K562 (cell line): Measurements from ENCODE around the gene MAP4K4. TPM values are rescaled to one million over a fixed set of nuclear protein-coding genes. Genes with fewer than 3 reads are reported as not detected.

ENCODE experiments used
- ATAC-seq: fragments of 200-7000 bp; cut with Tn5 transposase; 3 replicates; pipeline ENCODE4 v1.9.1; 2020; ENCODE audit warnings: moderate library complexity
- BruUV-seq: library from RNA; stranded (reverse); fragments of 400-500 nt; replicated peaks from 2 replicates; lab custom pipeline; 2021; lab: Mats Ljungman, UMichigan
- CTCF ChIA-PET: fragments of 300-600 bp; formaldehyde crosslinking; extraction: SDS; loops from one replicate; lab custom pipeline; 2021; ENCODE audit warnings: low intra/inter-chr PET ratio; lab: Yijun Ruan, JAX
- POLR2A ChIA-PET: fragments of 300-600, 350-650 bp; sonication (Branson Sonifier 250); formaldehyde crosslinking; extraction: SDS; loops from one replicate; lab custom pipeline; 2021; ENCODE audit warnings: antibody characterized with exemption, inconsistent platforms; lab: Yijun Ruan, JAX
- DNase-seq, 4 experiments: peaks; one replicate each; pipeline versions ENCODE4 v3.0.0 to v3.0.0-alpha.2; 2011 to 2018; ENCODE audit warnings: low spot score in 3 of 4, mixed read lengths in 3 of 4; ENCODE audit errors: extremely low read depth in 1 of 4
- FAIRE-seq: peaks from 2 replicates; lab custom pipeline; 2011; peaks lifted over from hg19 to GRCh38; lab: Jason Lieb, UNC
- H2AFZ ChIP-seq: 2 replicates; pipeline ENCODE4 v1.6.0; 2011; ENCODE audit warnings: low read depth, low read length, control low read depth, inconsistent platforms
- H3K27ac ChIP-seq: fragments of 200-600 bp; 3 replicates; pipeline ENCODE4 v1.8.0; 2011; ENCODE audit warnings: low read depth, mild to moderate bottlenecking, control low read depth, inconsistent platforms, low read length, moderate library complexity, mixed read lengths; ENCODE audit errors: extremely low read depth
- H3K27me3 ChIP-seq, 2 experiments: fragments of 300-600 bp in 1 of 2; 2 replicates in 1 of 2; 3 replicates in 1 of 2; pipeline versions ENCODE4 v1.6.0 to v1.8.0; 2011; ENCODE audit warnings: inconsistent platforms in 2 of 2, low read length in 2 of 2, mild to moderate bottlenecking in 1 of 2, mixed read lengths in 1 of 2, moderate library complexity in 1 of 2; ENCODE audit not compliant: control insufficient read depth in 2 of 2, insufficient read depth in 2 of 2
- H3K36me3 ChIP-seq: fragments of 300-600 bp; 3 replicates; pipeline ENCODE4 v1.8.0; 2011; ENCODE audit warnings: mild to moderate bottlenecking, low read length, inconsistent platforms; ENCODE audit not compliant: control insufficient read depth, insufficient read depth
- H3K4me1 ChIP-seq, 2 experiments: fragments of 200-600 bp in 1 of 2; replicated peaks in 1 of 2; 2 replicates in 1 of 2; 3 replicates in 1 of 2; pipeline versions ENCODE4 v1.5.1 to v1.8.0; 2011; ENCODE audit warnings: inconsistent platforms in 2 of 2, low read length in 2 of 2, mild to moderate bottlenecking in 1 of 2, mixed read lengths in 1 of 2, moderate library complexity in 1 of 2; ENCODE audit not compliant: control insufficient read depth in 2 of 2, insufficient read depth in 2 of 2
- H3K4me2 ChIP-seq: 2 replicates; pipeline ENCODE4 v1.6.1; 2011; ENCODE audit warnings: low read length, control low read depth, inconsistent platforms, mixed read lengths; ENCODE audit not compliant: insufficient read depth
- H3K4me3 ChIP-seq: fragments of 200-600 bp; sonication (generic), shearing (Covaris generic); 2 replicates; pipeline ENCODE4 v1.5.1; 2016; ENCODE audit warnings: control low read depth, inconsistent platforms
- H3K79me2 ChIP-seq: fragments of 200-600 bp; 3 replicates; pipeline ENCODE4 v1.8.0; 2011; ENCODE audit warnings: low read length, inconsistent platforms; ENCODE audit not compliant: control insufficient read depth, insufficient read depth
- H3K9ac ChIP-seq, 2 experiments: 2 replicates each; pipeline versions ENCODE4 v1.6.0 to v1.6.1; 2011; ENCODE audit warnings: low read depth in 2 of 2, low read length in 2 of 2, control low read depth in 1 of 2, inconsistent platforms in 1 of 2, mild to moderate bottlenecking in 1 of 2, mixed read lengths in 1 of 2; ENCODE audit not compliant: insufficient read depth in 1 of 2
- H3K9me1 ChIP-seq: one replicate; pipeline ENCODE4 v1.6.0; 2011; ENCODE audit warnings: inconsistent platforms, mild to moderate bottlenecking, low read length, moderate library complexity; ENCODE audit not compliant: control insufficient read depth, insufficient read depth
- H3K9me3 ChIP-seq: replicated peaks from 2 replicates; pipeline ENCODE4 v1.5.1; 2011; ENCODE audit warnings: low read depth, low read length, inconsistent platforms; ENCODE audit not compliant: control insufficient read depth, insufficient read depth
- H4K20me1 ChIP-seq: replicated peaks from 2 replicates; pipeline ENCODE4 v1.6.1; 2011; ENCODE audit warnings: low read length, inconsistent platforms, mixed read lengths; ENCODE audit not compliant: control insufficient read depth, insufficient read depth
- CBFA2T2 ChIP-seq: fragments of 450-650 bp; conservative IDR thresholded peaks from 2 replicates; pipeline ENCODE4 v1.6.1; 2017; ENCODE audit warnings: mild to moderate bottlenecking
- CUX1 ChIP-seq: fragments of 200-800 bp; sonication (Bioruptor generic); IDR thresholded peaks from 2 replicates; pipeline ENCODE4 v1.6.1; 2016; ENCODE audit warnings: missing genetic modification characterization, missing compliant biosample characterization
- GATAD2B ChIP-seq: fragments of 450-650 bp; IDR thresholded peaks from 2 replicates; pipeline ENCODE4 v1.6.1; 2017; ENCODE audit warnings: mild to moderate bottlenecking, borderline replicate concordance
- JUN ChIP-seq, 2 experiments: sonication (generic) in 1 of 2; formaldehyde crosslinking in 1 of 2; IDR thresholded peaks; 2 replicates each; pipeline versions ENCODE4 v1.6.1 to v1.8.0; 2012 to 2022; ENCODE audit warnings: borderline replicate concordance in 2 of 2, mild to moderate bottlenecking in 2 of 2, improper control_type of control experiment in 1 of 2, low read depth in 1 of 2, low read length in 1 of 2, missing genetic modification reagents in 1 of 2
- NCOA6 ChIP-seq: fragments of 450-650 bp; IDR thresholded peaks from 2 replicates; pipeline ENCODE4 v1.6.1; 2017; ENCODE audit warnings: mild to moderate bottlenecking
- NFE2 ChIP-seq: IDR thresholded peaks from 2 replicates; pipeline ENCODE4 v1.6.1; 2014; ENCODE audit warnings: antibody characterized with exemption, low read depth
- ZBTB1 ChIP-seq: sonication (generic); formaldehyde crosslinking; IDR thresholded peaks from 2 replicates; pipeline ENCODE4 v1.8.1; 2023; ENCODE audit warnings: missing genetic modification reagents, low read depth, mild to moderate bottlenecking, borderline replicate concordance
- ZC3H4 ChIP-seq: sonication (generic); formaldehyde crosslinking; IDR thresholded peaks from 2 replicates; pipeline ENCODE4 v1.9.0; 2021; ENCODE audit warnings: missing genetic modification reagents, borderline replicate concordance
- ZNF212 ChIP-seq: fragments of 450-650 bp; formaldehyde crosslinking; IDR thresholded peaks from 2 replicates; pipeline ENCODE4 v1.4.0; 2020; ENCODE audit warnings: mild to moderate bottlenecking
- ZNF518B ChIP-seq: fragments of 250-450 bp; sonication (Bioruptor Pico); IDR thresholded peaks from 2 replicates; pipeline ENCODE4 v1.5.0; 2021; ENCODE audit warnings: mild to moderate bottlenecking, moderate library complexity
- ZNF695 ChIP-seq: fragments of 450-650 bp; formaldehyde crosslinking; IDR thresholded peaks from 2 replicates; pipeline ENCODE4 v1.4.0; 2020; ENCODE audit warnings: mild to moderate bottlenecking, moderate library complexity
- ZSCAN29 ChIP-seq: fragments of 450-650 bp; IDR thresholded peaks from 2 replicates; pipeline ENCODE4 v1.6.1; 2017
- WGBS: fragments of 100-300 bp; shearing (Covaris generic); methylation state at CpG from one replicate; pipeline ENCODE4 v1.1.6; 2016; ENCODE audit warnings: low coverage, mixed read lengths; ENCODE audit not compliant: insufficient coverage; ENCODE audit errors: missing lambda C conversion rate; 5-methylcytosine and 5-hydroxymethylcytosine counted together
- in situ Hi-C: fragments of 300-500 bp; cut with MboI; formaldehyde crosslinking; loops from 4 replicates; pipeline ENCODE4 v1.15.0; 2018; ENCODE audit warnings: inconsistent platforms, mixed read lengths
- intact Hi-C: fragments of 100-400 bp; cut with micrococcal nuclease; formaldehyde crosslinking; loops from 2 replicates; pipeline ENCODE4 v1.14.2; 2022
- polyA plus RNA-seq, 8 experiments: library from polyadenylated mRNA; depleted of rRNA in 4 of 8; stranded (reverse) in 5 of 8; unstranded in 3 of 8; fragments of >200 nt; fragmentation: Nextera tagmentation in 2 of 8; fragmentation: Illumina TruSeq in 1 of 8; extraction: Ambion mirVana in 2 of 8; extraction: Trizol in 1 of 8; gene quantifications; 2 replicates each; pipeline versions ENCODE4 v1.2.1 to v1.2.3, GENCODE V29; 2011 to 2014; ENCODE audit warnings: inconsistent platforms in 1 of 8, missing spikeins in 1 of 8
- total RNA-seq, 7 experiments: library from RNA; depleted of rRNA in 6 of 7; stranded (reverse); fragments of >200 nt in 6 of 7; fragmentation: Illumina TruSeq in 2 of 7; extraction: Trizol in 2 of 7; gene quantifications; 2 replicates each; pipeline versions ENCODE4 v1.2.1 to v1.2.3, GENCODE V29; 2011 to 2021; ENCODE audit warnings: low replicate concordance in 1 of 7
- TF ChIP-seq, protein P1 (sequence below): sonication (generic); formaldehyde crosslinking; IDR thresholded peaks from 2 replicates; pipeline ENCODE4 v1.5.0; 2020; ENCODE audit warnings: missing genetic modification reagents

The MAP4K4 gene
- total and polyA plus RNA-seq, 9 of the 15 experiments (the other 6 are each of a cell fraction or from before 2014, with no cell fraction given) = 7.6 to 76.4 (median 50.6) TPM

DNA sequence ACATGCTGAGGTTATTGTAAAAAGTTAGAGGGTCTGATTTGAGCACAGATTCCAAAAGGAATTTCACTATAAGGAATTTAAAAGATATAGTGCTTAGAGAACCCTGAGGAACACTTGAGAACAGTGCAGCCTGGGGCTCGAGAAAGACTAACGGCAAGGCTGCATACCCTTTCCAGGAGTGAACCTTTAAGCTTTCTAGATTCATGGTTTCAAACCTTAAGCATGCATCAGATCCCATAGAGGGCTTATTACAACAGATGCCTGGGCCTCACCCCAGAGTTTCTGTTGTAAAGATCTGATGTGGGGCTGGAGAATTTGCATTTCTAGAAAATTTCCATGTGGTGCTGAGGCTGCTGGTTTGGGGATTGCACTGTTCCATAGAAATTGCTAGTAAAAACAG, 203.7 kb downstream of the MAP4K4 start (continued):
- TF ChIP-seq ZNF695 (CRISPR knock-in tag) = no peak
- no peak for TF ChIP-seq CBFA2T2
- TF ChIP-seq NCOA6 = no peak
- TF ChIP-seq ZC3H4 = no peak
- TF ChIP-seq ZSCAN29 = no peak
- TF ChIP-seq, protein P1, sequence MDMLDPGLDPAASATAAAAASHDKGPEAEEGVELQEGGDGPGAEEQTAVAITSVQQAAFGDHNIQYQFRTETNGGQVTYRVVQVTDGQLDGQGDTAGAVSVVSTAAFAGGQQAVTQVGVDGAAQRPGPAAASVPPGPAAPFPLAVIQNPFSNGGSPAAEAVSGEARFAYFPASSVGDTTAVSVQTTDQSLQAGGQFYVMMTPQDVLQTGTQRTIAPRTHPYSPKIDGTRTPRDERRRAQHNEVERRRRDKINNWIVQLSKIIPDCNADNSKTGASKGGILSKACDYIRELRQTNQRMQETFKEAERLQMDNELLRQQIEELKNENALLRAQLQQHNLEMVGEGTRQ = no peak
- TF ChIP-seq ZBTB1 (CRISPR knock-in tag) = no peak
- TF ChIP-seq NFE2 = no peak
- no peak for TF ChIP-seq GATAD2B
- TF ChIP-seq, all 486 proteins: peak for 0

DNA sequence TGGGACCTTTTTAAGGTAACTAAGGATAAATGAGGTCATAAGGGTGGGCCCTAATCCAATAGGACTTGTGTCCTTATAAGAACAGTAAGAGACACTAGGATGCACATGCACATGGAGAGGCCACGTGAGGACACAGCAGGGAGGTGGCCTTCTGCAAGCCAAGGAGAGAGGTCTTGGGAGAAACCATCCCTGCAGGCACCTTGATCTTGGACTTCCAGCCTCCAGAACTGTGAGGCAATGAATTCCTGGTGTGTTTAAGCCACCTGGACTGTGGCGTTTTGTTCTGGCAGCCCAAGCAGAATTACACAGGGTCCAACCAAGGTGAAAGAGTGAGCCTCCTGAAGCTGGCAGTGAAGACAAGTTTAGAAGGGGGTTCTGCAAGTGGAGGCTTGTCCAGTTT, 204.7 kb downstream of the MAP4K4 start:
- H3K79me2 ChIP-seq = no peaks in the 10 kb centered on the region
- DNase-seq (no peak), FAIRE-seq (no peak), ATAC-seq (no peak)
- H3K9me3 ChIP-seq = no peaks in the 10 kb centered on the region
- no peaks in the 10 kb centered on the region for H3K4me1 ChIP-seq
- H3K4me2 ChIP-seq = no peak overlapping the region
- no peaks in the 10 kb centered on the region for H3K36me3 ChIP-seq
- 0 out of 5 replicates have a peak, but pooled peaks cover 0 to 4% of the 10 kb centered on the region in 2 experiments for H3K27me3 ChIP-seq
- no peaks in the 10 kb centered on the region for H4K20me1 ChIP-seq
- H3K9me1 ChIP-seq = no peaks in the 10 kb centered on the region
- intact Hi-C loops (no loop called here), in situ Hi-C loops (no loop called here)
- CTCF ChIA-PET = no interaction called here
- no peak overlapping the region for H3K4me3 ChIP-seq
- no peak overlapping the region for H3K27ac ChIP-seq
- POLR2A ChIA-PET = no interaction called here
- H2AFZ ChIP-seq = no peak overlapping the region
- no peak overlapping the region for H3K9ac ChIP-seq
- BruUV-seq = no TSS peak
- WGBS = 0% methylated on average over 2 of the region's 2 CpGs
- TF ChIP-seq ZNF212 (CRISPR knock-in tag) (no peak), CUX1 (CRISPR knock-in tag) (no peak), ZNF518B (CRISPR knock-in tag) (no peak), JUN (IDR thresholded peaks at IDR 0.05; ENCODE audit: borderline replicate concordance, low read depth, low read length) (no peak), JUN (CRISPR knock-in tag; IDR thresholded peaks at IDR 0.05; ENCODE audit: borderline replicate concordance) (no peak)
